ENCODE results near the gene SACS.
"Not testable (repeated sequence)": the region's sequence is repeated elsewhere in the genome, so short reads cannot be mapped to it uniquely, and the experiment has no call there.

SACS gene

DNA sequence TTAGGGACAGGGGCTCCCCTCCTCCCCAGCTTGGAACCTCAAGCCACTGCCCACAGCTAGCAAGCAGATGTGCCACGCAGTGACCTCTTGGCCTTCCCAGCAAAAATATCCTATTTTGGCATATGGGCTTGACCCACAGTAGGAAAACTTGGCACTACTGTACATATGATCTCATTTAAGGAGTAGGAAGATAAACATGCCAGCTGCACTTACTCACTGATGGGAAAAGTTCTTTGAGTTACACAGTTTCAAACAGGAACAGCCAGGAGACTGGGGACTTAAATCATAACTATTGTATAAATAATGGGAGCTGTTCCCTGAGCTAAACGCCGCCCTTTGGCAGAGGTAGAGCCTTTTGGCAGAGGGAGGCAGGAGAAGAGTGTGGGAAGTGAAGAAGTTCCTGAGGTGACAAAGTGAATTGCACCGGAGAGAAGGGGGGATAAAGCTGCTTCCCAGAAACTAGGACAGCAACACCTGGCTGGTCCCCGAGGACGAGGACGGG lies 6.1 kb downstream of the SACS start:
- no peak for DNase-seq (ENCODE audit: low spot score in 2 of 2)
- Histone ChIP-seq H3K27me3 (ENCODE audit: low read depth) (no peaks in the 10 kb centered on the region), H3K4me3 (no peak overlapping the region), H3K36me3 (replicated peaks) (no peaks in the 10 kb centered on the region), H3K4me1 (peaks cover 5% of the 10 kb centered on the region), H3K9me3 (no peaks in the 10 kb centered on the region)
- in situ Hi-C loops (cut with MboI; ENCODE audit: low sequenced_read_pairs), result loop anchor here (25.0 kb wide), 1 partner anchor 615 kb away; no protein-coding TSS in a partner anchor

DNA sequence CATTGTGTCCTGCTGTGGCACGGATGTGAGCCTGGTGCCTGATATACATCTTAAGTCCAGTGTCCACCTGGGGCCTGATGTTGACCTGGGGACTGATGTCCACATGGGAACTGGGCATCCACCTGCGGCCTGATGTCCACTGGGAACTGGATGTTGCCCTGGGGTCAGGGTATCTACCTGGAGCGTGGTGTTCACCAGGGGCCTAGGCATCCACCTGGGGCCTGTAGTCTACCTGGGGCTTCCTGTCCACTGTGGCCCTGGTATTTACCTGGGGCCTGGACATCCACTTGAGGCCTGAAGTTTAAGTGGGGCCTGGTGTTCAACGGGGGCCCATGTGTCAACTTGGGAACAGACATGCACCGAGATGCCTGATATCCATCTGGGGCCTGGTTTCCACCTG lies 11.9 kb downstream of the SACS start:
- Histone ChIP-seq H3K36me3 (replicated peaks) (no peaks in the 10 kb centered on the region), H3K4me1 (no peaks in the 10 kb centered on the region), H3K4me3 (no peak overlapping the region), H3K9me3 (no peaks in the 10 kb centered on the region), H3K27me3 (ENCODE audit: low read depth) (no peaks in the 10 kb centered on the region)
- in situ Hi-C loops (cut with MboI; ENCODE audit: low sequenced_read_pairs), result no loop called here
- DNase-seq (ENCODE audit: low spot score in 2 of 2), result no peak

DNA sequence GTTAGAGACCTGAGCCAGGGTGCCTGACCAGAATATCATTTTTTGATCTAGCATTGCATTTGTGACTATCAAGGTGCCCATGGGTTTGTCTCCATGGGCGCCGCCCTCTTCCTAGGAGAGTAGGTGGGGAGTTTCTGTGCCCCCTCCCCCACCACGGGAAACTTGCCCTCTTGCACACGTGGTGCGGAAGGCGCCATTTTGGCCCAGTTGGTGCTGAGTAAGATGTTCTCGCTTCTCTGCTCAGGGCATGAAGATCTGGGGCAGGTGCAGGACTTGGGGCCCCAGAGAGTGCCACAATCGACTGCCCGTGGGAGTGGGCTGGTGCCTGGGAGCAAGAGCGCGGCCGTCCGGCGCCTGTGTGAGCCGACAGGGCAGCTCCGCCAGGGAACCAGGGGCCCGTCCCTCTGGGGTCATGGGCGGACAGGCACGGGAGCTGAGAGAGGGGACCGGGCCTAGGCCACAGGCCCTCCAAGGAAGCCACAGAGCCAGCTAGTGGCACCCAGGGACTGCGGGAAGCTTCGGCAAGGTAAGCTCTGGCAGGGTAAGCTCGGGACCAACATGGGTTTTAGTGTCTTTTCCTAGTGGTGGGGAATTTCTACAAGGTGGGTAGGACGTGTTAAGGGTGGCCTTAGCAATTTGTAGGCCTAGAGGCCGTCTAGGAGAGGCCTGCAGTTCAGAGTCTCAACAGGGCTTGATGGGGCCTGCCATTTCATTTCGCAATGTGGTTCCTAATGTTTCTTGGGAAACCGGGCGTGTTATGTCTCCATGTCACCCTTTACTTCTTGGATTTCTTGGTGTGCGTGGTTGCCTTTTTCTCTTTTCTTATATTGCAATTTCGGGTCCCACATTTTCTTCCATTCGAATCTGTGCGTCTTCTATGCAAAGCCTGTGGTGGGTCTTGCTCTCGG lies 14.5 kb downstream of the SACS start:
- Histone ChIP-seq H3K36me3 (replicated peaks) (no peaks in the 10 kb centered on the region), H3K4me1 (no peaks in the 10 kb centered on the region), H3K4me3 (no peak overlapping the region), H3K27me3 (ENCODE audit: low read depth) (no peaks in the 10 kb centered on the region), H3K9me3 (no peaks in the 10 kb centered on the region)
- in situ Hi-C loops (cut with MboI; ENCODE audit: low sequenced_read_pairs), result no loop called here
- no peak for DNase-seq (ENCODE audit: low spot score in 2 of 2)

DNA sequence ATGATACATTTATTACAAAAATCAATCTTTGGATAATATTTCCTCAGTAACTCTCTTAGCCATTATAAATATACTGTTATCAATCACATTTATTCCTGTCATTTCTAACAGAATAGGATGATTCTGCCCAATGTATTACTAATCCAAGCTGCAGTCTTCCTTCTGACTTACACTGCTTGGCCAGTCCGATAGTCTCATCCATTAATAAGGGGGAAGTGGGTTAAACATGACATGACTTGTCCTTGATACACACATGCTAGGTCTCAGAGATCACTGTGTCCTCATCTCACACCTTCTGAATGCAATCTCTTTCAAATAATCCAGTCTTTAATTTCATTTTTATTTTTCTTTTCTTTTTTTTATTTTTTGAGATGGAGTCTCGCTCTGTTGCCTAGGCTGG lies 18.8 kb downstream of the SACS start:
- Histone ChIP-seq H3K4me3 (no peak overlapping the region), H3K27me3 (ENCODE audit: low read depth) (no peaks in the 10 kb centered on the region), H3K4me1 (no peaks in the 10 kb centered on the region), H3K36me3 (replicated peaks) (no peaks in the 10 kb centered on the region), H3K9me3 (no peaks in the 10 kb centered on the region)
- no peak for DNase-seq (ENCODE audit: low spot score in 2 of 2)
- in situ Hi-C loops (cut with MboI; ENCODE audit: low sequenced_read_pairs), result no loop called here

DNA sequence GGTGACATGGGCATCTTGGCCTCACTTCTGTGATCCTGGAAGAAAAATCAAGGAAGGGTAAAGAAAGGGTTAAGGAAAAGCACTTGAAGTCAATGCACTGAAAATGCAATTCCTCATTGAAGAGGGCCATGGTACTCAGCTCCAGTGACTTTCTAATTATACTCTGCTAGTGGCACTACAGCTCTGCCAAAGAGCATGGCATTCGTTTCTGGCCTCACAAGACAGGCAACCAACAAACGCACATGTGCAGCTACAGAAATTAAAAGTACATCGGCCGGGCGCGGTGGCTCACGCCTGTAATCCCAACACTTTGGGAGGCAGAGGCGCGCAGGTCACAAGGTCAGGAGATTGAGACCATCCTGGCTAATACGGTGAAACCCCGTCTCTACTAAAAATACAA lies 21.8 kb downstream of the SACS start:
- no peaks in the 10 kb centered on the region for H3K9me3 ChIP-seq

DNA sequence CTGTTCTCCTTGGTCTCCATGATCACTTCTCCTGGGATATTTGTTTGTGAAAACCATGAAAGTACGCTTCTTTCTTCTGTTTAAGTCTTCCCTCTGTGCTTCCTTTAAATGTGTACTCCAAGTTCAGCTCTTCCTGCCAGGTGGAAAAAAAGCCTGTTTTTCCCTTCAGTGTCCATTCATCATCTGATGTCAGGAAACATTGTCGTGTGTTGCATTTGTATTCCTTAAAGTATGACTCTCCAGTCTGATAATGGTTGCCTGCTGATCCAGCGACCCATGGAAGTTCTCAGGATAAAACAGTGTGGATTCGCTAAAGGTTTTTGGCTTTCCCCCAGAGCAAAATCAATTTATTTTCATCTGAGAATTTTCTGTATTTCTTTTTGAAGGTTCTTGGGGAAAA lies 22.3 kb downstream of the SACS start:
- DNase-seq (ENCODE audit: low spot score in 2 of 2), result no peak
- no peaks in the 10 kb centered on the region for H3K27me3 ChIP-seq (ENCODE audit: low read depth)
- in situ Hi-C loops (cut with MboI; ENCODE audit: low sequenced_read_pairs), result no loop called here
- H3K9me3 ChIP-seq, result no peaks in the 10 kb centered on the region
- no peak overlapping the region for H3K4me3 ChIP-seq
- H3K36me3 ChIP-seq (replicated peaks), result no peaks in the 10 kb centered on the region
- no peaks in the 10 kb centered on the region for H3K4me1 ChIP-seq

More for the DNA sequence above, 21.8 kb downstream of the SACS start:
- Histone ChIP-seq H3K27me3 (ENCODE audit: low read depth) (no peaks in the 10 kb centered on the region), H3K4me3 (no peak overlapping the region), H3K4me1 (no peaks in the 10 kb centered on the region), H3K36me3 (replicated peaks) (no peaks in the 10 kb centered on the region)
- no peak for DNase-seq (ENCODE audit: low spot score in 2 of 2)
- in situ Hi-C loops (cut with MboI; ENCODE audit: low sequenced_read_pairs), result no loop called here

DNA sequence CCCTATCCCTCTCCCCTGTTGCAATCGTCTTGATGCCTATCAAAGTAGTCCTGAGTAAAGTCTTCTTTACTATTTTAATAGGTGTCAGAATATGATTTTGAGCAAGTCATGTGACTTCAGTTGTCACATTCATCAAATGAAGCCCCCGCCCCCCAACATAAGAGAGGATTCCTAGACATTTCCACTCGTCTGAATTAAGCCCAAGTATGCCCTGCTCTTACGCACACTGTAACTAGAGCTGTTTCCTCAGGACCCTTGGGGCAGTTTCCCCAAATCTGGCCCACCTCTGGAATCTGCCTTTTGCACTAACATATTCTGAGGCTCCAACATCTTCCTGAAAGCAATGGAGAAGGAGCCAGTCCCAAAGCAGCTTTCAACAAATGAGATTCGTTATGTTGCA lies 25.5 kb downstream of the SACS start:
- Histone ChIP-seq H3K4me1 (no peaks in the 10 kb centered on the region), H3K27me3 (ENCODE audit: low read depth) (no peaks in the 10 kb centered on the region), H3K36me3 (replicated peaks) (no peaks in the 10 kb centered on the region), H3K4me3 (no peak overlapping the region), H3K9me3 (no peaks in the 10 kb centered on the region)
- in situ Hi-C loops (cut with MboI; ENCODE audit: low sequenced_read_pairs), result no loop called here
- no peak for DNase-seq (ENCODE audit: low spot score in 2 of 2)

DNA sequence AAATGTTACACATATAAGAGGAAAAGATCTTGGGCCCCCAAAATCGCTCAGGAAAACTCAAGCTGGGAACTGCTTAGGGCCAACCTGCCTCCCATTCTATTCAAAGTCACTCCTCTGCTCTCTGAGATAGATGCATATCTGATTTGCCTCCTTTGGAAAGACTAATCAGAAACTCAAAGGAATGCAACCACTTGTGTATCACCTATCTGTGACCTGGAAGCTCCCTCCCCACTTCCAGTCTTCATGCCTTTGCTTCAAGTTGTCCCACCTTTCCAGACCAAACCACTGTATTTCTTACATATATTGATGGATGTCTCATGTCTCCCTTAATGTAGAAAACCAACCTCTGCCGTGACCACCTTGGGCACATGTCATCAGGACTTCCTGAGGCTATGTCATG lies 32.3 kb downstream of the SACS start:
- H3K36me3 ChIP-seq (replicated peaks); H3K9me3 ChIP-seq; in situ Hi-C loops (cut with MboI; ENCODE audit: low sequenced_read_pairs); H3K4me1 ChIP-seq; H3K4me3 ChIP-seq; DNase-seq (ENCODE audit: low spot score in 2 of 2); H3K27me3 ChIP-seq (ENCODE audit: low read depth): not testable (repeated sequence)

DNA sequence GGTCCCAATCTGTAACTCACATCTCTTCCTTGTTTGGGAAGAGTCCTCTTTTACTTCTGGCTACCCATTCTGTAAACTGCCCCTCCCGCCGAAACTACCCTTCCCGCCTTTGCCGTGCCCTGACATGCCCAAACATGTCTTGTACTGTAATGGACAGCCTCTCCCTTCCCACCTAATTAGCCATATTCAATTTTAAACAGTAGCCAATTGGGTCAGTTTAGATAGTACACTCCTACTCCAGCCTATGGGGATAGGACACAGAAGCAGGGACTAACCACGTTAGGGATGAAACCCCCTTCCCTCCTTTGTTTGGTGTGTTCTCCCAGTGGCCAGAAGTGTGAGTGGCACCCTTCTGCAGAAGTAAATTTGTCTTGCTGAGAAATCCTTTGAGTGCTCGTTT lies 34.2 kb downstream of the SACS start:
- in situ Hi-C loops (cut with MboI; ENCODE audit: low sequenced_read_pairs), result no loop called here
- no peaks in the 10 kb centered on the region for H3K27me3 ChIP-seq (ENCODE audit: low read depth)
- H3K36me3 ChIP-seq (replicated peaks), result no peaks in the 10 kb centered on the region
- H3K4me1 ChIP-seq, result no peaks in the 10 kb centered on the region
- DNase-seq (ENCODE audit: low spot score in 2 of 2), result peak in 1 of 2 experiments; percentile 26
- H3K4me3 ChIP-seq, result no peak overlapping the region
- H3K9me3 ChIP-seq, result no peaks in the 10 kb centered on the region

DNA sequence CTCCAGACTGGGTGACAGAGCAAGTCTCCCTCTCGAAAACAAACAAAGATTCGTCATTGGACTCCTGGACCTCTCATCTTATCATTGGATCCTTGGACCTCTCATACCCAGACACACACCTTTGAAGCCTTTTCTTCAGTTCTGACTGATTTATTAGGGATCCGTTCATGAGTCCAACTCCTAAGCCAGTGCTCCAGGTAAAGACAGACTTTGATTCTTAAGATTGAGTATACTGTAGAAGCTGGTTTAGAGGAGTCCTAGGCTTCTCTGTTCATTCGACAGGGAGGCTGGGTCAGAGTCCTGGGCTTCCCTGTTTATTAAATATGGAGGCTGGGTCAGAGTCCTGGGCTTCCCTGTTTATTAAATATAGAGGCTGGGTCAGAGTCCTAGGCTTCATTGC lies 38.7 kb downstream of the SACS start:
- Histone ChIP-seq H3K9me3 (no peaks in the 10 kb centered on the region), H3K4me1 (no peaks in the 10 kb centered on the region), H3K27me3 (ENCODE audit: low read depth) (no peaks in the 10 kb centered on the region), H3K36me3 (replicated peaks) (no peaks in the 10 kb centered on the region), H3K4me3 (no peak overlapping the region)
- DNase-seq (ENCODE audit: low spot score in 2 of 2), result no peak
- in situ Hi-C loops (cut with MboI; ENCODE audit: low sequenced_read_pairs), result no loop called here

DNA sequence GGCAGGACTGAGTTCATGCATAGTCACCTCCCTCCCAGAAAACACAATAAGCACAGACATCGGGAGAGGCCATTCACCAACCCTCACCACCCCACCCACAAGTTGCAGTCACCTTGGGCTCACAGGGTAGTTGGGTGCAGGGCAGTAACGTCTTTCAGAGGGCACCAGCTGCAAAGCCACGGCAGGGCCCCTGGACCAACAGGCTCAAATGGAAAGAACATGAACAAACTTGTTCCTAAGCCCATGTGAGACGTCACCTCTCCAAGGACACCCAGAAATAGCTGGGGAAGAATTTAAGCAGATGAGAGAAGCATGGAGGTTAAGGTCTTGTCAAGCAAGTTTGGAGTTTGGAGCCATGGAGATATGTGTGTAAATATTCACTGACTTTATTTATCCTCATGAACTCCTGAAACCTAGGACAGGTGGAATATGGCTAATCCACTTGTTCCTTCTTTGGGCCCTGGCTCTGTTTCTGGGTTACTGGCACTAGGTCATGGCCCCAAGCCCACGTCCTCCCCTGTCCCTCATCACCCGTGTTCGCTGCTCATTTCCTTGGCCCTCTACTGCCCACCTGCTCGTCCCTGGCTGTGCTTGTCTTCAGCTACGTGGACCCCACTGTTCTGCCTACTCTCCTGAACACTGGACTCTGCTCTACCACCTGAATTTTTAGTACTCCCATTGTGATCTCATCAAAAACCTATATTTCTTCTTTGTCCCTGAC lies 40.4 kb downstream of the SACS start:
- H3K4me1 ChIP-seq, result no peaks in the 10 kb centered on the region
- in situ Hi-C loops (cut with MboI; ENCODE audit: low sequenced_read_pairs), result no loop called here
- H3K36me3 ChIP-seq (replicated peaks), result no peaks in the 10 kb centered on the region
- no peak overlapping the region for H3K4me3 ChIP-seq
- no peak for DNase-seq (ENCODE audit: low spot score in 2 of 2)
- H3K9me3 ChIP-seq, result no peaks in the 10 kb centered on the region
- H3K27me3 ChIP-seq (ENCODE audit: low read depth), result no peaks in the 10 kb centered on the region

DNA sequence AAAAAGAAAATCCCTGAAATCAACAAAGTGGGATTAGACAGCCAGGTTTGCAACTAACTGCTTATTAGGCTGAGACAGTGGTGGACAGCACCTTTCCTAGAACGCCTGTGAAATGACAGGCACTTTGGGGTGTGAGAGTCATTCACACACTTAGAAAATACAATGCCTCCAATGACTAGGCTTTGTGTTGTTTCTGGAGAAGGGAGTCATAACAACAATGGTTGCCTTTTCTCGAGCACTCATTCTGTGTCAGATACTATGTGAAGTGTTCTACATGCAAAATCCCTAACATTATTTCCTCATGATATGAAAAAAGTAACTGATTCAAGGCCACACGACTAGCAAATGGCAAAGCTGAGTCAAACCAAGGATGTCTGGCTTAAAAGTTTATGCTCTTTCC lies 41.2 kb downstream of the SACS start:
- Histone ChIP-seq H3K9me3 (no peaks in the 10 kb centered on the region), H3K4me1 (no peaks in the 10 kb centered on the region), H3K36me3 (replicated peaks) (no peaks in the 10 kb centered on the region), H3K4me3 (no peak overlapping the region), H3K27me3 (ENCODE audit: low read depth) (no peaks in the 10 kb centered on the region)
- in situ Hi-C loops (cut with MboI; ENCODE audit: low sequenced_read_pairs), result no loop called here
- no peak for DNase-seq (ENCODE audit: low spot score in 2 of 2)

DNA sequence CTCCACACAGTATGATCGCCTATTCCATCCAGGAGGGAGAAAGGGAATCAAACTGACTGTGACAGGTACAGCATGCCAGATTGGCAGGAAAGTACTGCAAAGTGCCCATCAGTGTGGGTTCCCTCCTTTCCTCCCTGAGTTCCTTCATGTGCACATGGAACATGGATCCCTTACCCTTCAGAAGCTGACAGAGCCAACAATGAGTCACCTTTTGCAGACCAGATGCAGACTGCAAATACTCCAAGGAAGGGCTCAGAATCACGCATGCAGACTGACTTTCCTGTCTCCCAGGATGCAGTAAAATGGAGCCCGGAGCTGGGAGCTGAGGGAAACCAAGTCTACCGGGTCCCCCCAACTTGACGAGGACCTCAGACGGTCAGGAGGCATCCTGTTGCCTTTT lies 41.8 kb downstream of the SACS start:
- Histone ChIP-seq H3K36me3 (replicated peaks) (no peaks in the 10 kb centered on the region), H3K9me3 (no peaks in the 10 kb centered on the region), H3K4me1 (no peaks in the 10 kb centered on the region), H3K27me3 (ENCODE audit: low read depth) (no peaks in the 10 kb centered on the region), H3K4me3 (no peak overlapping the region)
- in situ Hi-C loops (cut with MboI; ENCODE audit: low sequenced_read_pairs), result no loop called here
- no peak for DNase-seq (ENCODE audit: low spot score in 2 of 2)

DNA sequence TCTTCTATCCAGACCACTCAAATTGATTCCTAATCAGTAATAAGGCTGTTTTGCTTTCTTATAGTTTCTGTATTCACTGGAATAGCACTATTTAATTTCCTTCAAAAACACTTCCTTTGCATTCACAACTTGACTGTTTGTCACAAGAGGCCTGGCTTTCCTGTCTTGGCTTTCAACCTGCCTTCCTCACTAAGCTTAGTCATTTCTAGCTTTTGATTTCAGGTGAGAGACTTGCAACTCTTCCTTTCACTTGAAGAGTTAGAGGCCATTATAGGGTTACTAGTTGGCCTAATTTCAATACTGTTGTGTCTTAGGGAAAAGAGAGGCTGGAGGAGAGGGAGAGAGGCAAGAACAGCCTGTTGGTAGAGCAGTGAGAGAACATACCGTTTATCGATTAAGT lies 47.0 kb downstream of the SACS start:
- Histone ChIP-seq H3K4me1 (peaks cover 9% of the 10 kb centered on the region), H3K36me3 (replicated peaks) (no peaks in the 10 kb centered on the region)

More for the DNA sequence above, 47.0 kb downstream of the SACS start:
- in situ Hi-C loops (cut with MboI; ENCODE audit: low sequenced_read_pairs), result no loop called here
- DNase-seq (ENCODE audit: low spot score in 2 of 2), result no peak
- no peaks in the 10 kb centered on the region for H3K27me3 ChIP-seq (ENCODE audit: low read depth)
- H3K4me3 ChIP-seq, result no peak overlapping the region
- H3K9me3 ChIP-seq, result no peaks in the 10 kb centered on the region
